Esophagus squamous epithelium (tissue), 4 donors: Measurements from ENCODE around the gene PTPRM.

Experiments
- POLR2A ChIP-seq, 4 donors: fragments of 450-650 bp; IDR thresholded peaks; one replicate each; pipeline ENCODE4 v1.6.1; 2017; ENCODE audit warnings: antibody characterized with exemption in 4 of 4, mild to moderate bottlenecking in 4 of 4, moderate library complexity in 3 of 4
- TF ChIP-seq, protein P1 (sequence below), 6 experiments: fragments of 450-650 bp in 4 of 6; fragments of 200-600 bp in 2 of 6; sonication (generic) in 2 of 6; IDR thresholded peaks; one replicate each; pipeline ENCODE4 v1.5.1; 2016 to 2019; ENCODE audit warnings: antibody characterized with exemption in 6 of 6, mild to moderate bottlenecking in 4 of 6, moderate library complexity in 4 of 6

DNA sequence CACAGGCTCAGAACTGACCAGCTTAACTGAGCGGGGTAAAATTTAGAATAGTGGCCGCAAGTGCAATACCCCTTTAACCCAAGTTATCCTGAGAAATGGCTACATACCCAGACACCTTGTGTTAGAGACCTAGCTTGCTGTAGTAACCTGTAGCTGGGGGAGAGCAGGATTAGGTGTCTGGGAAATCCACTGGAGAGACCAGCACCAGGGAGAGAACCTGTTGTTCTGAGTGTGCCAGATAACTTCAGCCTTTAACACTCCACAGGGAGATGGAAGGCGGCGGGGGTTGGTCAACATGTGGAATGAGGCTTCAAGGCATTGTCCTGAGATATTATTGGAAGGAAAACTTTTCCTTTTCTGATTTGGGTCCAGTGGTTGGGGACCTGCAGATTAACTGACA lies 356.0 kb downstream of the PTPRM start:
- TF ChIP-seq, protein P1, sequence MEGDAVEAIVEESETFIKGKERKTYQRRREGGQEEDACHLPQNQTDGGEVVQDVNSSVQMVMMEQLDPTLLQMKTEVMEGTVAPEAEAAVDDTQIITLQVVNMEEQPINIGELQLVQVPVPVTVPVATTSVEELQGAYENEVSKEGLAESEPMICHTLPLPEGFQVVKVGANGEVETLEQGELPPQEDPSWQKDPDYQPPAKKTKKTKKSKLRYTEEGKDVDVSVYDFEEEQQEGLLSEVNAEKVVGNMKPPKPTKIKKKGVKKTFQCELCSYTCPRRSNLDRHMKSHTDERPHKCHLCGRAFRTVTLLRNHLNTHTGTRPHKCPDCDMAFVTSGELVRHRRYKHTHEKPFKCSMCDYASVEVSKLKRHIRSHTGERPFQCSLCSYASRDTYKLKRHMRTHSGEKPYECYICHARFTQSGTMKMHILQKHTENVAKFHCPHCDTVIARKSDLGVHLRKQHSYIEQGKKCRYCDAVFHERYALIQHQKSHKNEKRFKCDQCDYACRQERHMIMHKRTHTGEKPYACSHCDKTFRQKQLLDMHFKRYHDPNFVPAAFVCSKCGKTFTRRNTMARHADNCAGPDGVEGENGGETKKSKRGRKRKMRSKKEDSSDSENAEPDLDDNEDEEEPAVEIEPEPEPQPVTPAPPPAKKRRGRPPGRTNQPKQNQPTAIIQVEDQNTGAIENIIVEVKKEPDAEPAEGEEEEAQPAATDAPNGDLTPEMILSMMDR (IDR thresholded peaks at IDR 0.05), result no peak
- no peak for TF ChIP-seq POLR2A (IDR thresholded peaks at IDR 0.05)
